OCI-LY1 (cell line): ENCODE measurements around the gene CHST11.

Experiments
- EZH2 ChIP-seq: fragments of 200-600 bp; sonication (generic), shearing (Covaris generic); IDR thresholded peaks from 2 replicates; pipeline ENCODE4 v1.8.0; 2017; ENCODE audit warnings: borderline replicate concordance, mixed run types, mild to moderate bottlenecking, antibody characterized with exemption, low read length, moderate library complexity, mixed read lengths
- TF ChIP-seq, protein P1 (sequence below): fragments of 200-600 bp; sonication (generic), shearing (Covaris generic); IDR thresholded peaks from 2 replicates; pipeline ENCODE4 v1.5.1; 2017; ENCODE audit warnings: mild to moderate bottlenecking, antibody characterized with exemption, low read length, moderate library complexity, mixed read lengths

DNA sequence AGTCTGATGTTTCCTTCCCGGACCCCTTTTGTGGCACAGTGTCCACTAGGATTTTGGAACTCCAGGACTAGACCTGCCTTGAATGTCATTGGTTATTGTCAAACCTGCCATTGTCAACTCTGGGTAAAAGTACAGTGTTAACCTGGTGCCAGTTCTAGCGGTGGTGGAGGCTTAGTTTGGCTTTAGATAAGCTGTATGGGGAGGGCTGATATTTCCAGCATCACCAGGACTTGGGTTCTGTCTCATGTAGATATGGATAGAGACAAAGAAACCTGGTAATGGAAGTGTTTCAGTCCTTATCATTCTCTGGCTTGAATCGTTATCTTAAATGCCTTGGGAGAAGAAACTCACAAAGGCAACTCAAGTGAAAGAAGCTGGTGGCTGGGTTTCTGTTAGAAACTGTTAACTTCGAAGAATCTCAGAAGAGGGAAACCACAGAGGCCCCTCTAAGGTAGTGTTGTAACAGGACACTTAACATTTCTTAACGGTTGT, 10.6 kb downstream of the CHST11 start:
- TF ChIP-seq EZH2, result no peak
- TF ChIP-seq, protein P1, sequence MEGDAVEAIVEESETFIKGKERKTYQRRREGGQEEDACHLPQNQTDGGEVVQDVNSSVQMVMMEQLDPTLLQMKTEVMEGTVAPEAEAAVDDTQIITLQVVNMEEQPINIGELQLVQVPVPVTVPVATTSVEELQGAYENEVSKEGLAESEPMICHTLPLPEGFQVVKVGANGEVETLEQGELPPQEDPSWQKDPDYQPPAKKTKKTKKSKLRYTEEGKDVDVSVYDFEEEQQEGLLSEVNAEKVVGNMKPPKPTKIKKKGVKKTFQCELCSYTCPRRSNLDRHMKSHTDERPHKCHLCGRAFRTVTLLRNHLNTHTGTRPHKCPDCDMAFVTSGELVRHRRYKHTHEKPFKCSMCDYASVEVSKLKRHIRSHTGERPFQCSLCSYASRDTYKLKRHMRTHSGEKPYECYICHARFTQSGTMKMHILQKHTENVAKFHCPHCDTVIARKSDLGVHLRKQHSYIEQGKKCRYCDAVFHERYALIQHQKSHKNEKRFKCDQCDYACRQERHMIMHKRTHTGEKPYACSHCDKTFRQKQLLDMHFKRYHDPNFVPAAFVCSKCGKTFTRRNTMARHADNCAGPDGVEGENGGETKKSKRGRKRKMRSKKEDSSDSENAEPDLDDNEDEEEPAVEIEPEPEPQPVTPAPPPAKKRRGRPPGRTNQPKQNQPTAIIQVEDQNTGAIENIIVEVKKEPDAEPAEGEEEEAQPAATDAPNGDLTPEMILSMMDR, result no peak
